ENCODE data around the gene COL13A1. TPM values are rescaled to one million over a fixed set of nuclear protein-coding genes. Genes with fewer than 3 reads are reported as not detected.
A peak's percentile ranks its signal among the peaks of the same experiment; 100 is the strongest.

COL13A1 gene
- total and polyA plus RNA-seq, 8 donors = 2.1 to 68.5 (median 52.4) TPM

DNA sequence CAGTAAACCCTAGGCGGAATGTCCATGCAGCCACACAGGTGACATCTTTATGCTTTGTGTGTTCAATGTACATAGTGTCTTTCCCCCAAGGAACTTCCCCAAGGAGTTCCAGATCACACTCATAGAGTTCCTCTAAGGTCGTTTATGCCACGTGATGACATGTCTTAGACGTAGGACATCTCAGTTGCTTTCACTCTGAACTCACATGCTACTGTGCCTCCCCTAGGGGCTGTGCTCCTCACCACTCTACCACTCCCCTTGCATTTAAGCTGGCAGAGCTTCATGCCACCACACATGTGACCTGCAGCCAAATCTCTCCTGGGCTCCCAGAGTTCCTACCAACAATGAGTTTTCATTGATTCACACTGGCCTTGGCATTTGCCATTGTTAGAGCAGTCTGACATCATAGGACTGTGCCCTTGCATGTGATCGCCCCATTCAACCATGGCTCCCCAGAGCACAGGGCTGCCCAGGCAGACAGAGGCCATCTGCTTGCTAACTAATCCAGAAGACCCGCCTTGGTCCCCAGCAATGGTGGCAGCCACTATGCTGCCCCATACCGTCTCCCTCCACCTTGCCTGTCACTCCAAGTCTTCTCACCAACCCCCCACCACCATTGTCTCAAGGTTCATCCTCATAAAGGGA, 155.7 kb downstream of the COL13A1 start:
- intact Hi-C loops (cut with DNase I) = no loop called here
- H3K4me3 ChIP-seq = no peak overlapping the region
- TF ChIP-seq, protein P1, sequence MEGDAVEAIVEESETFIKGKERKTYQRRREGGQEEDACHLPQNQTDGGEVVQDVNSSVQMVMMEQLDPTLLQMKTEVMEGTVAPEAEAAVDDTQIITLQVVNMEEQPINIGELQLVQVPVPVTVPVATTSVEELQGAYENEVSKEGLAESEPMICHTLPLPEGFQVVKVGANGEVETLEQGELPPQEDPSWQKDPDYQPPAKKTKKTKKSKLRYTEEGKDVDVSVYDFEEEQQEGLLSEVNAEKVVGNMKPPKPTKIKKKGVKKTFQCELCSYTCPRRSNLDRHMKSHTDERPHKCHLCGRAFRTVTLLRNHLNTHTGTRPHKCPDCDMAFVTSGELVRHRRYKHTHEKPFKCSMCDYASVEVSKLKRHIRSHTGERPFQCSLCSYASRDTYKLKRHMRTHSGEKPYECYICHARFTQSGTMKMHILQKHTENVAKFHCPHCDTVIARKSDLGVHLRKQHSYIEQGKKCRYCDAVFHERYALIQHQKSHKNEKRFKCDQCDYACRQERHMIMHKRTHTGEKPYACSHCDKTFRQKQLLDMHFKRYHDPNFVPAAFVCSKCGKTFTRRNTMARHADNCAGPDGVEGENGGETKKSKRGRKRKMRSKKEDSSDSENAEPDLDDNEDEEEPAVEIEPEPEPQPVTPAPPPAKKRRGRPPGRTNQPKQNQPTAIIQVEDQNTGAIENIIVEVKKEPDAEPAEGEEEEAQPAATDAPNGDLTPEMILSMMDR (IDR thresholded peaks at IDR 0.05) = no peak
- peaks cover 0 to 7% of the 10 kb centered on the region in 2 donors for H3K27me3 ChIP-seq
- ATAC-seq (peak; percentile 8), DNase-seq (no peak)
- no peaks in the 10 kb centered on the region for H3K36me3 ChIP-seq
- H3K27ac ChIP-seq = no peak overlapping the region
- no peaks in the 10 kb centered on the region for H3K9me3 ChIP-seq
- peaks cover 0 to 19% of the 10 kb centered on the region in 2 donors for H3K4me1 ChIP-seq

DNA sequence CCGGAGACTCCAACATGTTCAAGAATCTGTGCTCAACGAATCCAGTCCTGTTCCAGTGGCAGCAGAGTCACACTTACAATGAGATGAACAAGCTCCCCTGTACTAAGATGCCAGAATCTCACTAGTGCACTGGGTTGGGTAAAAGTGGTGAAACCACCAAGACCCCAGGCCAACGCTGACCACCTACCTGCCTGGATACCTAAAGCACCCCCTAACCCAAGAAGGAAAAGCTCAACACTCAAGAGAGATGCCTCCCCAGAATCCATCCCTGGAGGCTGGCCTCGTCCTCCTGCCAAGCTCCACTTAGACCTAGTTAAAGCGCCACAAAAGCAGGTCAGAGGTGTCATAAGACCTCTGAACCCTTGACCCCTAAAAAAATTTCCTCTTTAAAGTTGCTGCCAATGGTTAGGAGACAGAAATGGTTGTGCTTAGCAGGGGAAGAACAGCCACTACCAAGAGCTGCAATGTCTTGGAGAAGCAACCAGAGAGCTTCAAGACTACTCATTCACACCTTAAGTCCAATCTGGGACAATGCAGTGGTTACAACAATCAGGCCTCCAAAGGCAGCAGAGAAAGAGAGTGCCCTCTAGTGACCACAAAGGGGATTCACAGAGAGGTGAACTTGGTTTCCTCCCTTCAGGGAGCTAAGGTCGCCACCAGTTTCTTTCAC, 156.3 kb downstream of the COL13A1 start:
- H3K27me3 ChIP-seq = peaks cover 0 to 7% of the 10 kb centered on the region in 2 donors
- no peaks in the 10 kb centered on the region for H3K9me3 ChIP-seq
- DNase-seq (peak in 1 of 4 donors; percentile 21), ATAC-seq (peak; percentile 79)
- TF ChIP-seq, protein P1 (IDR thresholded peaks at IDR 0.05) = peak; percentile 67 to 69
- peaks cover 0 to 19% of the 10 kb centered on the region in 2 donors for H3K4me1 ChIP-seq
- no peak overlapping the region for H3K27ac ChIP-seq
- no peak overlapping the region for H3K4me3 ChIP-seq
- intact Hi-C loops (cut with DNase I) = no loop called here
- H3K36me3 ChIP-seq = no peaks in the 10 kb centered on the region

DNA sequence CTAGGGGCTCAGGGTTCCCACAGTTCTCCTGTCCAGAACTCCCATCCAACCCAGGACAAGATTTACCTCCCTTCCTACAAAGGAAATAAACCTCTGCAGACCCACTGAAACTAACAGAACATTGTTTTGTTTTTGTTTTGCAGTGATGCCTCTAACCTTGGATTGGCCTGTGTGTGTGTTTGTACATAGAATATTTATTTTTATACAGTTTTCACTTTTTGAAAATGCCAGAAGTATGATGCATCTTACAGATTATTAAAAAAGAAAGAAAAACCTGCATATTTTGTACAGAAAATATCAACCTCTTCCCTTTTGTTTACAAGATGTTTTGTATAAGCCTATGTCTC, 156.8 kb downstream of the COL13A1 start:
- ATAC-seq (no peak), DNase-seq (no peak)
- Histone ChIP-seq H3K27me3 (peaks cover 0 to 7% of the 10 kb centered on the region in 2 donors), H3K27ac (no peak overlapping the region), H3K4me3 (no peak overlapping the region), H3K36me3 (no peaks in the 10 kb centered on the region), H3K9me3 (no peaks in the 10 kb centered on the region), H3K4me1 (peaks cover 0 to 19% of the 10 kb centered on the region in 2 donors)
- TF ChIP-seq, protein P1 (IDR thresholded peaks at IDR 0.05) = peak in 1 of 2 donors; percentile 14
- intact Hi-C loops (cut with DNase I) = no loop called here

DNA sequence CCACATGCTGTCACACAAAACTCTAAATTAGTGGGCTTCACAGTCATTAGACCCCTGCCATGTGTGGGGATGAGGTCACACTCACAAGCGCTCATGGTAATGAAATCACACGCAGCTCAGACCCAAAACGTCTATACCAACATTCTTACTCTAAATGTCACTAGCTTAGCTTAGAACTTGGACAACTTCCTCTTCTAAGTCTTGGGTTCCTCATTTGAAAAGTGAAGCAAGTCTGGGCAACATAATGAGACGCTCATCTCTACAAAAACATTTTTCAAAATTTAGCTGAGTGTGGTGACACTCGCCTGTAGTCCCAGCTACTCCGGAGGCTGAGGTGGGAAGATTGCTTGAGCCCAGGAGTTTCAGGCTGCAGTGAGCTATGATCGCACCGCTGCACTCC, 158.2 kb downstream of the COL13A1 start:
- Histone ChIP-seq H3K36me3 (no peaks in the 10 kb centered on the region), H3K4me1 (peaks cover 0 to 19% of the 10 kb centered on the region in 2 donors), H3K27me3 (peaks cover 0 to 7% of the 10 kb centered on the region in 2 donors), H3K4me3 (no peak overlapping the region), H3K27ac (peak overlapping the region; percentile 19 to 71), H3K9me3 (no peaks in the 10 kb centered on the region)
- no peak for DNase-seq
- peak; percentile 17 for ATAC-seq
- TF ChIP-seq, protein P1 (IDR thresholded peaks at IDR 0.05) = no peak
- intact Hi-C loops (cut with DNase I) = no loop called here

DNA sequence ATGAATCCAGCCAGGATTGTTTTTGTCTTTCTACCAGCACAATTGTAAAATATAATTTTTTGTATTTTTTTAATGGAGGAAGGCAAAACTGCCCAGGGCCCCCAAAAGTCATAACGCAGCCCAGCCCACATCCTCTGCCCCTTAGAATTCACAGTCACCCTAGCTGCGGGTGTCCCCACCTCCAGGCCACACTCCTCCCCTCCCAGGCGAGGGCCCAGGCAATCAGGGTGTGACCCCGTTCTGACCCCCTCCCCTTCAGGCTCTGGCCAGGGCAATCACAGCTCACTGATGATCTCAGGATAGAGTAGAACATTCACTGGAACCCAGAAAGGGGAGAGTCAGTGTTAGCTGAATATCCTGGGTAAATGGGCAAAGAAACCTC, 158.9 kb downstream of the COL13A1 start:
- intact Hi-C loops (cut with DNase I) = no loop called here
- peaks cover 0 to 7% of the 10 kb centered on the region in 2 donors for H3K27me3 ChIP-seq
- no peaks in the 10 kb centered on the region for H3K9me3 ChIP-seq
- no peaks in the 10 kb centered on the region for H3K36me3 ChIP-seq
- TF ChIP-seq, protein P1 (IDR thresholded peaks at IDR 0.05) = no peak
- peaks cover 0 to 19% of the 10 kb centered on the region in 2 donors for H3K4me1 ChIP-seq
- no peak overlapping the region for H3K4me3 ChIP-seq
- H3K27ac ChIP-seq = peak overlapping the region; percentile 19 to 71
- no peak for ATAC-seq
- DNase-seq = no peak

Data from left lung (tissue), 10 donors.